ENCODE data around the gene COG2.
"Not testable (repeated sequence)": the region's sequence is repeated elsewhere in the genome, so short reads cannot be mapped to it uniquely, and the experiment has no call there.

The COG2 gene, protein sequence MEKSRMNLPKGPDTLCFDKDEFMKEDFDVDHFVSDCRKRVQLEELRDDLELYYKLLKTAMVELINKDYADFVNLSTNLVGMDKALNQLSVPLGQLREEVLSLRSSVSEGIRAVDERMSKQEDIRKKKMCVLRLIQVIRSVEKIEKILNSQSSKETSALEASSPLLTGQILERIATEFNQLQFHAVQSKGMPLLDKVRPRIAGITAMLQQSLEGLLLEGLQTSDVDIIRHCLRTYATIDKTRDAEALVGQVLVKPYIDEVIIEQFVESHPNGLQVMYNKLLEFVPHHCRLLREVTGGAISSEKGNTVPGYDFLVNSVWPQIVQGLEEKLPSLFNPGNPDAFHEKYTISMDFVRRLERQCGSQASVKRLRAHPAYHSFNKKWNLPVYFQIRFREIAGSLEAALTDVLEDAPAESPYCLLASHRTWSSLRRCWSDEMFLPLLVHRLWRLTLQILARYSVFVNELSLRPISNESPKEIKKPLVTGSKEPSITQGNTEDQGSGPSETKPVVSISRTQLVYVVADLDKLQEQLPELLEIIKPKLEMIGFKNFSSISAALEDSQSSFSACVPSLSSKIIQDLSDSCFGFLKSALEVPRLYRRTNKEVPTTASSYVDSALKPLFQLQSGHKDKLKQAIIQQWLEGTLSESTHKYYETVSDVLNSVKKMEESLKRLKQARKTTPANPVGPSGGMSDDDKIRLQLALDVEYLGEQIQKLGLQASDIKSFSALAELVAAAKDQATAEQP

DNA sequence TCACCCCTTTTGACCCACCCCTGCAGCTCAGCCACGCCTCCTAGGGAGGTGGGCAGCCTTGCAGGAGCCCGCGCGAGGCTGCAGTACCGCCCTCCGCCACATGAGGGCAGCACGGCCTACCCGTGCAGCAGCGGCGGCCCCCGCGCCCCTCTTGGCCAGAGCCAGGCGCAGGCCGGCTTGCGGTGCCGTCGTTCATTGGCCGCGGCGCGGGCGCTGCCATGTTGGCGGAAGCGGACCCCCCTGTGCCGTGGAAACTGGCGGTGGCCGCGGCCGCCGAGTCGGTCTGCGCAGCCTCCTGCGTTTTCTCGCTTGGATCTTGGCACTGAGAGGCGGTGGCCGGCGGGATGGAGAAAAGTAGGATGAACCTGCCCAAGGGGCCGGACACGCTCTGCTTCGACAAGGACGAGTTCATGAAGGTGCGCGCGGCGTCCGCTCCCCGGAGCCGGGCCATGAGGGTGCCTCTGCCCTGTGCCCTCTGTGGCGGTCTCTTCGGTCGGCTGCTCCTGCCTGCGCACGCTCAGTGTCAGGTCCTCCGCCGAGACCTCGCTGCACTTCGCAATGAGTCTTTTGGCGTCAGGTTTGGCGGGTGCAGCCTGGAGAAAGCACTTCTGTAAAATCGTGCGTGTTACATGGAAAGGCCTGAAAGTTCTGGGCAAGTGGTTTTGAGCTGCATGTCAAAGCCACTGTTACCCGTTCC lies at the start of gene COG2:
Gene COG2 (plus strand): TSS at position 219 of the 697 bp plus-strand sequence. CDS start 126 bp downstream, at position 345.
- H3K27ac Mint-ChIP-seq = peak within 1 kb of the TSS; percentile 93
- peaks cover 31% of the 10 kb centered on the region for H3K4me1 Mint-ChIP-seq
- DNase-seq (ENCODE audit: low spot score in 2 of 2) (peak; percentile 100), ATAC-seq (ENCODE audit: low read depth) (peak; percentile 90)
- H3K9me3 Mint-ChIP-seq = no peaks in the 10 kb centered on the region
- H3K4me3 Mint-ChIP-seq = peak within 1 kb of the TSS; percentile 96
- H3K36me3 Mint-ChIP-seq = peaks cover 12% of the 10 kb centered on the region
- peaks cover 6% of the 10 kb centered on the region for H3K27me3 Mint-ChIP-seq

DNA sequence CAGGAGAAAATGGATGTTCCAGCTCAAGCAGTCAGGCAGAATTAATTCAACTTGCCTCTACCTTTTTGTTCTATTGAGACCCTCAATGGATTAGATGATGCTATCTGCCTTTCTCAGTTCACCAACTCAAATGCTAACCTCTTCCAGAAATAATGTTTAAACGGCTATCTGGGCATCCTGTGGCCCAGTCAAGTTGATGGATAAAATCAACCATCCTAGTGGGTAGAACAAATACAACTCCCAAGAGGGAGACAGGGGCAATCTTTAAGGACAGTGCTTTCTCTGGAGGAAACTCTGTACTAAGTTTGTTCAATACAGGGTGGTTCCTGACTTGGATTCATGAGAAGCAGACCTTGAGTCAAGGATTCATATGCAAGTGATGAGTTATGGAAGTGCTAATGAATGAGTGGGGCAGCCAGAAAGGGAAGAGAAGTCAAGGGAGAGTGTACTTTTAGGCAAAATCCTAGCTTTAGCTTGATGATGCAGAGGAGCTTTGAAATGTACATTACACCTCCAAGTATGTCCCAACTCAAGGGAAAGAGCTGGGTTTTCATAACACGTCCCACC lies 49.4 kb upstream of the COG2 start:
- H3K27me3 Mint-ChIP-seq = peaks cover 17% of the 10 kb centered on the region
- DNase-seq (ENCODE audit: low spot score in 2 of 2) = no peak
- H3K4me3 Mint-ChIP-seq = no peak overlapping the region
- no peaks in the 10 kb centered on the region for H3K9me3 Mint-ChIP-seq
- H3K4me1 Mint-ChIP-seq = peaks cover 2% of the 10 kb centered on the region
- ATAC-seq (ENCODE audit: low read depth) = no peak
- H3K27ac Mint-ChIP-seq = no peak overlapping the region
- no peaks in the 10 kb centered on the region for H3K36me3 Mint-ChIP-seq

DNA sequence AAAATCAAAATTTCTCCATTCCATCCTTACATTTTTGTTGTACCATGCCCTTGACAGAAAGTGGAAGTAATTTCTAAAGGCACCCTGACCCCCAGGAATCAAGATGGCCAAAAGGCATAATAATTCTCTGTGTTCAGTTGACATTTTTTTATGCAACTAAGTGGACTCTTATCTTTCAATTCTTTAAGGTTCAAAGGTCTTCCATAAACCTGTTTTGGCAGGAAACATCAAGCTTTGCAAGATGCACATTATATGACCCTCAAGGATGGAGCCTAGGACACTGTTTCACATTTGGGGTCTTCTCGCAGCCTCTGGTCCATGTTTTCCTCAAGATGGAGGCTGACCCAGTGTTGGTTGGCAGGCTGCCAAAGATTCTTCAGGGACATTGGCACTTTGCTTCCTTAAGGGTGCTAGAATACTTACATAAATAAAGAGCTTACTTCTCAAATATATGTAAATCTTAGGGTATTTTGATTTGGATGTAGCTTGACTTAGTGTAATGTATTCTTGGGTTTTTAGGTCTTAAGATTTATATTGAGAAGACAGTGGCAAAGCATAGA lies 48.0 kb upstream of the COG2 start:
- Mint-ChIP-seq H3K27me3 (peaks cover 10% of the 10 kb centered on the region), H3K9me3 (peaks cover 3% of the 10 kb centered on the region), H3K4me3 (no peak overlapping the region), H3K4me1 (no peaks in the 10 kb centered on the region), H3K27ac (no peak overlapping the region), H3K36me3 (no peaks in the 10 kb centered on the region)
- DNase-seq (ENCODE audit: low spot score in 2 of 2) (no peak), ATAC-seq (ENCODE audit: low read depth) (no peak)

DNA sequence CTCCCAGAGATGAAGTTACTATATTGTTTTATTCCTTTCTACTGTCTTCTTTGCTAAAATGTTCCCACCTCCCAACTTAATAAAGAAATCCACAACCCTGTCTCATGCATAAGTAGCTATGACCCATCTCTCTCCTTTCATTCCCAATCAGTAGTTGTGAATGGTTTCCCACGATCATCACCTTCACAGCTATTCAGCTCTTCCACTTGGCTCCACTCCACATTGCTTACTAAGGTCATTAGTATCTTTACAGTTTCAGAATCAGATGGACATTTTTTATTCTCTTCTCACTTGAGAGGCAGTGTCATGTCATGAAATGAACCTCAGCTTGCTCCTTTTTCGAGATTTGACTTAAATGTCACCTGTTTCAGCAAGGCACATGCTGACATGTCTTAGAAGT lies 47.1 kb upstream of the COG2 start:
- Mint-ChIP-seq H3K9me3 (peaks cover 3% of the 10 kb centered on the region), H3K27ac (no peak overlapping the region), H3K4me3 (no peak overlapping the region), H3K4me1 (no peaks in the 10 kb centered on the region), H3K36me3 (no peaks in the 10 kb centered on the region), H3K27me3 (peaks cover 10% of the 10 kb centered on the region)
- no peak for ATAC-seq (ENCODE audit: low read depth)
- DNase-seq (ENCODE audit: low spot score in 2 of 2) = no peak

DNA sequence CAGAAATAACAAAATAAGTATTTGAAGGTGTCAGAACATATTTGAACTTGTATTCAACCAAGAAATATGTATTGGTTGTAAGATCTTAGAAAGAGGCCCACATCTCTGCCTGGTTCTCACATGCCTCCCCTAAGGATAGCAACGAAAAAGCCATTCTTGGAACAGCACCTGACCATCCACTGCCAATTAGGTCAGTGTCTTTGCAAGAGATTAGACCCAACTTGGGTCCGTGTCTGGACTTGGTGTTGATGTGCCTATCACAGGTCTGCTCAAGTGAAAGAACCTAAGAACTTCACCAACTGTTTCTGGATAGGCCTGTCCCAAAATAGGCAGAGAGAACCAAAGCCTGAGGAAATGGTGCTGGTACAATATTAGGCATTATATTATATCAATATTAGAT lies 46.0 kb upstream of the COG2 start:
- H3K27ac Mint-ChIP-seq = no peak overlapping the region
- H3K27me3 Mint-ChIP-seq = peaks cover 10% of the 10 kb centered on the region
- H3K36me3 Mint-ChIP-seq = no peaks in the 10 kb centered on the region

DNA sequence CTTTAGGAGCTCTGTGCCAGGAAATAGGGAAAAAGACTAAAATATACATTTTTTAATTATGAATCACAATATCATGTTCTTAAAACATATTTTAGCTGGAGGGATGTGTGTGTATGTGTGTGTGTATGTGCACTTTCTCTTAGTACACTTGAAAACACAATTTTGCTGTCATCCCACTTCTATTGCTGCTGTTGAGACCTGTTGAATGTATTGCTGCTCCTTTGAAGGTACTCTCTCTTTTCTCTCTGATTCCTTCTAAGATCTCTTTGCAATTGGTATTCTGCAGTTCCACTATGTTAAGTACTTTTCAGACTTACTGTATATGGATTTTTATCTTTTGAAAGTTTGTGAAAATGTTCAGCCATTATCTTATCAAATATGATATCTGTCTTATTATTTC lies 43.5 kb upstream of the COG2 start:
- H3K9me3 Mint-ChIP-seq = peaks cover 4% of the 10 kb centered on the region
- peaks cover 15% of the 10 kb centered on the region for H3K27me3 Mint-ChIP-seq
- DNase-seq (ENCODE audit: low spot score in 2 of 2) (no peak), ATAC-seq (ENCODE audit: low read depth) (no peak)
- no peaks in the 10 kb centered on the region for H3K36me3 Mint-ChIP-seq
- H3K4me3 Mint-ChIP-seq = no peak overlapping the region
- no peak overlapping the region for H3K27ac Mint-ChIP-seq
- H3K4me1 Mint-ChIP-seq = no peaks in the 10 kb centered on the region

More for the DNA sequence above, 46.0 kb upstream of the COG2 start:
- Mint-ChIP-seq H3K4me3 (no peak overlapping the region), H3K9me3 (peaks cover 3% of the 10 kb centered on the region), H3K4me1 (no peaks in the 10 kb centered on the region)
- ATAC-seq (ENCODE audit: low read depth) (no peak), DNase-seq (ENCODE audit: low spot score in 2 of 2) (no peak)

DNA sequence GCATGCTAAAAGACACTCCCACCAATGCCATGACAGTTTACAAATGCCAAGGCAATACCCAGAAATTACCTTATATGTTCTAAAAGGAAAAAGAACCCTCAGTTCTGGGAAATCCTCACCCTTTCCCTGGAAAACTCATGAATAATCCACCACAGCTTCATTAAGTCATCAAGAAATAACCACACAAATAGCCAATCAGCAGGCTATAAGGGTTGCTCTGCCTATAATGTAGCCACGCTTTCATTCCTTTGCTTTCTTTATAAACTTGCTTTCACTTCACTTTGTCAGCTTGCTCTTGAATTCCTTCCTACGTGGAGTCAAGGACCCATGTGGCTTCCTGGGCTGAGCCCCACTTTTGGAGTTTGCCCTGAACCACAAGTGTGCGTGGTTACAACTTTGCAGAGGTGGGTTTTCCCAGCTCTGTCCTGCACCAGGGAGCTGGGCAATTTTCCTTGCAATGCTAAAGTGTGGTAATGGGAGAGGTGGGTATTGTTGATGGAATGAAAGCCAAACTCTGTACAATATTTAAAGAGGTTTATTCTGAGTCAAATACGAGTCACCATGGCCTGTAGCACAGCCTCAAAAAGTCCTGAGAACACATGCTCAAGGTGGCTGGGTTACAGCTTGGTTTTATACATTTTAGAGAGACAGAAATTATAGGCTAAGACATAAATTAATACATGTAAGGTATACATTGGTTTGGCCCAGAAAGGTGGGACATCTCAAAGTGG lies 42.2 kb upstream of the COG2 start:
- peaks cover 4% of the 10 kb centered on the region for H3K9me3 Mint-ChIP-seq
- H3K4me3 Mint-ChIP-seq = no peak overlapping the region
- H3K27me3 Mint-ChIP-seq = peaks cover 13% of the 10 kb centered on the region
- no peaks in the 10 kb centered on the region for H3K4me1 Mint-ChIP-seq
- no peak overlapping the region for H3K27ac Mint-ChIP-seq
- DNase-seq (ENCODE audit: low spot score in 2 of 2) = no peak
- H3K36me3 Mint-ChIP-seq = no peaks in the 10 kb centered on the region
- no peak for ATAC-seq (ENCODE audit: low read depth)

DNA sequence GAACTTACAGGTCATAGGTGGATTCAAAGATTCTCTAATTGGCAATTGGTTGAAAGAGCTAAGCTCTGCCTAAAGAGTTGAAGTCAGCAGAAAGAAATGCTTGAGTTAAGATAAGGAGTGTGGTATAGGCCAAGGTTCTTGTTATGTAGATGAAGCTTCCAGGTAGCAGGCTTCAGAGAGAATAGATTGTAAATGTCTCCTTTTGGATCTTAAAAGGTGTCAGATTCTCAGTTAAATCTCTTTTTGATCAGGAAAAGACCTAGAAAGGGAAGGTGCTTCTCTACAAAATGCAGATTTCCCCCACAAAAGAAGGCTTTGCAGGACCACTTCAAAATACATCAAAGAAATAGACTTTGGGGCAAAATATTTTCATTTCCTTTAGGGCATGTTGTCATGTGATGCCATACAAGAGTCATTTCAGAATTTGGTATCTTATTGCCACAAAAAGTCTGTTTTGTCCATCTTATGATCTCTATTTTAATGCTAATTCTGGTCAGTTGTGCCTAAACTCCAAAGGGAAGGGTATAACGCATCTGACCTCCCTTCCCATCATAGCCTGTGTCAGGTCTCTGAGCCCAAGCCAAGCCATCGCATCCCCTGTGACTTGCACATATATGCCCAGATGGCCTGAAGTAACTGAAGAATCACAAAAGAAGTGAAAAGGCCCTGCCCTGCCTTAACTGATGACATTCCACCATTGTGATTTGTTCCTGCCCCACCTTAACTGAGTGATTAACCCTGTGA lies 41.5 kb upstream of the COG2 start:
- not testable (repeated sequence) for H3K27ac Mint-ChIP-seq; H3K36me3 Mint-ChIP-seq; H3K4me1 Mint-ChIP-seq; H3K9me3 Mint-ChIP-seq; H3K4me3 Mint-ChIP-seq; ATAC-seq (ENCODE audit: low read depth); DNase-seq (ENCODE audit: low spot score in 2 of 2)
- peaks cover 11% of the 10 kb centered on the region for H3K27me3 Mint-ChIP-seq

DNA sequence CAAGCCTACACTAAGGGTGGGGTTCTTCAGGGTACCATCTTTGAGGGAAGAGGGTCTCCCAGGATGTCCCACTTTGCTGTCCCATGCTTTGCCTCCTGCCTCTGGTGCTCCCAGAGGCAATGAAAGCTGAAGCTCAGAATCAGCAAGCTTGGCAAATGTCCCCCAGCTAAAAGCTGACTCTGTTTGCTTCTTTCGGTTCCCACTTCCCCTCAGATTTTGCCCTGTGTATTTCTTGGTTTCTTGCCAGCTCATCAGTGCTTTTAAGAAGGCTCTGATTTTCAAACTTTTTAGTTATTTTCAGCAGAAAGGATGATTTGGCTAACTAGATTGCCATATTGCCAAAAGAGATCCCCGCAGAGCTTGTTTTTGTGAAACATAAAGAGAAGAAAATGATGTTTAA lies 33.1 kb upstream of the COG2 start:
- Mint-ChIP-seq H3K27ac (no peak overlapping the region), H3K9me3 (no peaks in the 10 kb centered on the region), H3K27me3 (peaks cover 9% of the 10 kb centered on the region), H3K4me3 (no peak overlapping the region), H3K36me3 (no peaks in the 10 kb centered on the region), H3K4me1 (no peaks in the 10 kb centered on the region)
- no peak for ATAC-seq (ENCODE audit: low read depth)
- DNase-seq (ENCODE audit: low spot score in 2 of 2) = no peak

DNA sequence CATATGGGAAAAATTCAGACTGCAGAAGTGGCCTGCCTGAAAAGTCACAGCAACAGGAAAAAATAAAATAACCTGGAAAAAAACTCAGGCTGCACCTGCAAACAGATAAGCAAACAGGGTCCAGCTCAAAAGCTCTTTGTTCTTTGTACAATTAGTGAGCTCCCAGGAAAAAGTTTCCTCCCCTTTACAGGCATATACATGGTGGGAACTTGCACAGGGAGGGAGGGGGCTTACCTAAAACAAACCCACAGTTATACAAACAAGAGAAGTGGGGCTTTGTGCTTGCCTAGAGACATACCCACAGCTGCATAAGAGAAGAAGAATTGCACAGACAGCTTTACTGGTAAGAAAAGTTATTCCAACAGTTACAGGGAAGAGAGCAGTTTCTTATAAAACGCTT lies 31.7 kb upstream of the COG2 start:
- H3K27me3 Mint-ChIP-seq = peaks cover 9% of the 10 kb centered on the region
- no peak overlapping the region for H3K4me3 Mint-ChIP-seq
- H3K4me1 Mint-ChIP-seq = no peaks in the 10 kb centered on the region
- H3K9me3 Mint-ChIP-seq = no peaks in the 10 kb centered on the region
- no peak overlapping the region for H3K27ac Mint-ChIP-seq
- ATAC-seq (ENCODE audit: low read depth) (no peak), DNase-seq (ENCODE audit: low spot score in 2 of 2) (no peak)
- H3K36me3 Mint-ChIP-seq = no peaks in the 10 kb centered on the region

DNA sequence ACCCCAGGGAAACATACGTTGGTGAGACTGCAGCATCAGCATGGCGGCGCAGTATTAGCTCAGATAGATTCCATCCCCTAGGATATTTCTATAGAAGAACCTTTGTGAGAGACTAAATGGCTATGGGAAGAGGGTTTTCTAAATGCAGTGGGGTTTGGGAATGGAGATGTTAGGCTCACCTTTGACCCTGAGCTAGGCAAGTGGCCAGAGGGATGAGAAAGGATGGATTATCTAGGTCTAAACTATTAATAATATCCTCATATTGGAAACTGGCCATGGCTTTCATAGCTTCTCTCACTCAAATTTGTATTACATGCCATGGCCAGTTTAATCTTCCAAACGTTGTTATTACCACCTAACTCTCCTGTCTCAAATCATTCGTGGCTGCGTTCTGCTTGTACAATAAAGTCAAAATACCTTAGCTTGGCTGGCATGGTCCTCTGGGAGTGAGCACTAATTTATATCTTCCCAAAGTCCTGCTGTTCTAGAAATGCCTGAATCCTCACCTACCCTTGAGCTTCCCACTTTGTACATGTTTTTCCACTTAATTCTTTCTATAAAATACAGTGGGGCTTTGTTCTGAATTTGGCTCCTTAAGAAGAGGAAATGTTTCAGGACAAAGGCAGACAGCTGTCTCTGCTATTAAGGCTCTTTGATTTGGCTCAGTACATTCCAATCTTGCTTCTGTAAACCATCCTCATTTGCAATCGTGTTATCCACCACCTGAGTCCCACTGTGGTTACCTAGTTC lies 31.0 kb upstream of the COG2 start:
- Mint-ChIP-seq H3K27ac (no peak overlapping the region), H3K4me1 (no peaks in the 10 kb centered on the region), H3K27me3 (peaks cover 11% of the 10 kb centered on the region), H3K9me3 (no peaks in the 10 kb centered on the region), H3K36me3 (no peaks in the 10 kb centered on the region), H3K4me3 (no peak overlapping the region)
- DNase-seq (ENCODE audit: low spot score in 2 of 2) (no peak), ATAC-seq (ENCODE audit: low read depth) (no peak)

DNA sequence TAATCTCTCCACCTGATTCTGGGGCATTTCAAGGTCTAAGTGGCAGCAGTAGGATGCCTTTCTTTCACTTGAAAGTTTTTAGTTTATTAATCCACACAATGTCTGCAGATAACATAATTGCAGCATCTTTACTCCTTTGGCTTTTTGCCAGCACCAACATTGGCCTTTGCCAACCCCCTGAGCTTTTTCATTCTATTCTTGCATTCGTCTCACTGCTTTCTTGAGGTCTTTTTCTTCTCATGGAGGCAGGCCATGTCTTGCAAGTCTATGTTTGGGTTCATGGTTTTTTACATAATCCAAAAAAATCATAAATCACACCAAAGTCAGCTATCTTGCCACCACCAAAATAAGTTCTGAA lies 30.4 kb upstream of the COG2 start:
- H3K9me3 Mint-ChIP-seq = no peaks in the 10 kb centered on the region
- peaks cover 12% of the 10 kb centered on the region for H3K27me3 Mint-ChIP-seq
- no peak for ATAC-seq (ENCODE audit: low read depth)
- H3K27ac Mint-ChIP-seq = no peak overlapping the region
- H3K4me1 Mint-ChIP-seq = no peaks in the 10 kb centered on the region
- no peaks in the 10 kb centered on the region for H3K36me3 Mint-ChIP-seq
- no peak for DNase-seq (ENCODE audit: low spot score in 2 of 2)
- no peak overlapping the region for H3K4me3 Mint-ChIP-seq

Measured in memory B cell (primary cell).